HG03520 (cell line): Measurements from ENCODE around the gene TNRC6B.
A peak's percentile ranks its signal among the peaks of the same experiment; 100 is the strongest.
"Not testable (repeated sequence)": the region's sequence is repeated elsewhere in the genome, so short reads cannot be mapped to it uniquely, and the experiment has no call there.

Experiments
- ATAC-seq: cut with Tn5 transposase; IDR thresholded peaks from one replicate; pipeline ENCODE4 v1.9.1; 2021; ENCODE audit warnings: mild to moderate bottlenecking, moderate library complexity; ENCODE audit not compliant: unreplicated experiment

TNRC6B gene

GRCh38 chr22:40177738-40178416, at the start of gene TNRC6B:
TNRC6B (plus strand) TSS chr22:40177925; CDS start chr22:40178136, 211 bp downstream.
- peak; percentile 84 for ATAC-seq

- ATAC-seq: no peak
Observed at GRCh38 chr22:40128989-40129388, 48.7 kb upstream of the TNRC6B start.

GRCh38 chr22:40137132-40137531, 40.6 kb upstream of the TNRC6B start:
- ATAC-seq: no peak

GRCh38 chr22:40138866-40139265, 38.9 kb upstream of the TNRC6B start:
- no peak for ATAC-seq

GRCh38 chr22:40147388-40148176, 30.1 kb upstream of the TNRC6B start:
- no peak for ATAC-seq

- ATAC-seq: no peak
Observed at GRCh38 chr22:40153192-40153591, 24.5 kb upstream of the TNRC6B start.

GRCh38 chr22:40153705-40154104, 24.0 kb upstream of the TNRC6B start:
- ATAC-seq: no peak

GRCh38 chr22:40156001-40156516, 21.7 kb upstream of the TNRC6B start:
- no peak for ATAC-seq

- ATAC-seq: not testable (repeated sequence)
Observed at GRCh38 chr22:40156682-40157081, 21.0 kb upstream of the TNRC6B start.

GRCh38 chr22:40157330-40157945, 20.3 kb upstream of the TNRC6B start:
- no peak for ATAC-seq

GRCh38 chr22:40161194-40161593, 16.5 kb upstream of the TNRC6B start:
- no peak for ATAC-seq

GRCh38 chr22:40165537-40165936, 12.2 kb upstream of the TNRC6B start:
- ATAC-seq: not testable (repeated sequence)

GRCh38 chr22:40175611-40176244, 2.0 kb upstream of the TNRC6B start:
- no peak for ATAC-seq

- no peak for ATAC-seq
Observed at GRCh38 chr22:40176921-40177737, 596 bp upstream of the TNRC6B start.

- no peak for ATAC-seq
Observed at GRCh38 chr22:40178417-40179409, 988 bp downstream of the TNRC6B start.

- ATAC-seq: no peak
Observed at GRCh38 chr22:40179526-40179925, 1.8 kb downstream of the TNRC6B start.

- ATAC-seq: no peak
Observed at GRCh38 chr22:40180403-40180802, 2.7 kb downstream of the TNRC6B start.

GRCh38 chr22:40181323-40181722, 3.6 kb downstream of the TNRC6B start:
- no peak for ATAC-seq

- no peak for ATAC-seq
Observed at GRCh38 chr22:40182231-40182835, 4.6 kb downstream of the TNRC6B start.
